K562 (cell line): ENCODE data around the gene ARMC9. TPM values are rescaled to one million over a fixed set of nuclear protein-coding genes. Genes with fewer than 3 reads are reported as not detected.
A peak's percentile ranks its signal among the peaks of the same experiment; 100 is the strongest.

ENCODE experiments used
- ATAC-seq: fragments of 200-7000 bp; cut with Tn5 transposase; 3 replicates; pipeline ENCODE4 v1.9.1; 2020; ENCODE audit warnings: moderate library complexity
- BruUV-seq: library from RNA; stranded (reverse); fragments of 400-500 nt; replicated peaks from 2 replicates; lab custom pipeline; 2021; lab: Mats Ljungman, UMichigan
- CTCF ChIA-PET: fragments of 300-600 bp; formaldehyde crosslinking; extraction: SDS; loops from one replicate; lab custom pipeline; 2021; ENCODE audit warnings: low intra/inter-chr PET ratio; lab: Yijun Ruan, JAX
- POLR2A ChIA-PET: fragments of 300-600, 350-650 bp; sonication (Branson Sonifier 250); formaldehyde crosslinking; extraction: SDS; loops from one replicate; lab custom pipeline; 2021; ENCODE audit warnings: antibody characterized with exemption, inconsistent platforms; lab: Yijun Ruan, JAX
- DNase-seq, 4 experiments: peaks; one replicate each; pipeline versions ENCODE4 v3.0.0 to v3.0.0-alpha.2; 2011 to 2018; ENCODE audit warnings: low spot score in 3 of 4, mixed read lengths in 3 of 4; ENCODE audit errors: extremely low read depth in 1 of 4
- FAIRE-seq: peaks from 2 replicates; lab custom pipeline; 2011; peaks lifted over from hg19 to GRCh38; lab: Jason Lieb, UNC
- H2AFZ ChIP-seq: 2 replicates; pipeline ENCODE4 v1.6.0; 2011; ENCODE audit warnings: low read depth, low read length, control low read depth, inconsistent platforms
- H3K27ac ChIP-seq: fragments of 200-600 bp; 3 replicates; pipeline ENCODE4 v1.8.0; 2011; ENCODE audit warnings: low read depth, mild to moderate bottlenecking, control low read depth, inconsistent platforms, low read length, moderate library complexity, mixed read lengths; ENCODE audit errors: extremely low read depth
- H3K27me3 ChIP-seq, 2 experiments: fragments of 300-600 bp in 1 of 2; 2 replicates in 1 of 2; 3 replicates in 1 of 2; pipeline versions ENCODE4 v1.6.0 to v1.8.0; 2011; ENCODE audit warnings: inconsistent platforms in 2 of 2, low read length in 2 of 2, mild to moderate bottlenecking in 1 of 2, mixed read lengths in 1 of 2, moderate library complexity in 1 of 2; ENCODE audit not compliant: control insufficient read depth in 2 of 2, insufficient read depth in 2 of 2
- H3K36me3 ChIP-seq: fragments of 300-600 bp; 3 replicates; pipeline ENCODE4 v1.8.0; 2011; ENCODE audit warnings: mild to moderate bottlenecking, low read length, inconsistent platforms; ENCODE audit not compliant: control insufficient read depth, insufficient read depth
- H3K4me1 ChIP-seq, 2 experiments: fragments of 200-600 bp in 1 of 2; replicated peaks in 1 of 2; 2 replicates in 1 of 2; 3 replicates in 1 of 2; pipeline versions ENCODE4 v1.5.1 to v1.8.0; 2011; ENCODE audit warnings: inconsistent platforms in 2 of 2, low read length in 2 of 2, mild to moderate bottlenecking in 1 of 2, mixed read lengths in 1 of 2, moderate library complexity in 1 of 2; ENCODE audit not compliant: control insufficient read depth in 2 of 2, insufficient read depth in 2 of 2
- H3K4me2 ChIP-seq: 2 replicates; pipeline ENCODE4 v1.6.1; 2011; ENCODE audit warnings: low read length, control low read depth, inconsistent platforms, mixed read lengths; ENCODE audit not compliant: insufficient read depth
- H3K4me3 ChIP-seq: fragments of 200-600 bp; sonication (generic), shearing (Covaris generic); 2 replicates; pipeline ENCODE4 v1.5.1; 2016; ENCODE audit warnings: control low read depth, inconsistent platforms
- H3K79me2 ChIP-seq: fragments of 200-600 bp; 3 replicates; pipeline ENCODE4 v1.8.0; 2011; ENCODE audit warnings: low read length, inconsistent platforms; ENCODE audit not compliant: control insufficient read depth, insufficient read depth
- H3K9ac ChIP-seq, 2 experiments: 2 replicates each; pipeline versions ENCODE4 v1.6.0 to v1.6.1; 2011; ENCODE audit warnings: low read depth in 2 of 2, low read length in 2 of 2, control low read depth in 1 of 2, inconsistent platforms in 1 of 2, mild to moderate bottlenecking in 1 of 2, mixed read lengths in 1 of 2; ENCODE audit not compliant: insufficient read depth in 1 of 2
- H3K9me1 ChIP-seq: one replicate; pipeline ENCODE4 v1.6.0; 2011; ENCODE audit warnings: inconsistent platforms, mild to moderate bottlenecking, low read length, moderate library complexity; ENCODE audit not compliant: control insufficient read depth, insufficient read depth
- H3K9me3 ChIP-seq: replicated peaks from 2 replicates; pipeline ENCODE4 v1.5.1; 2011; ENCODE audit warnings: low read depth, low read length, inconsistent platforms; ENCODE audit not compliant: control insufficient read depth, insufficient read depth
- H4K20me1 ChIP-seq: replicated peaks from 2 replicates; pipeline ENCODE4 v1.6.1; 2011; ENCODE audit warnings: low read length, inconsistent platforms, mixed read lengths; ENCODE audit not compliant: control insufficient read depth, insufficient read depth
- ASH1L ChIP-seq: fragments of 450-650 bp; IDR thresholded peaks from 2 replicates; pipeline ENCODE4 v1.6.1; 2018; ENCODE audit warnings: borderline replicate concordance, mild to moderate bottlenecking, low read depth; ENCODE audit not compliant: partially characterized antibody
- BRCA1 ChIP-seq, 2 experiments: fragments of 450-650 bp in 1 of 2; sonication (generic) in 1 of 2; formaldehyde crosslinking in 1 of 2; IDR thresholded peaks; 2 replicates each; pipeline versions ENCODE4 v1.5.0 to v1.6.1; 2017 to 2020; ENCODE audit warnings: mild to moderate bottlenecking in 1 of 2, missing genetic modification reagents in 1 of 2
- CBX3 ChIP-seq, 2 experiments: IDR thresholded peaks; 1 replicate in 1 of 2; 2 replicates in 1 of 2; pipeline ENCODE4 v1.6.1; 2012; ENCODE audit warnings: inconsistent platforms in 2 of 2, low read length in 2 of 2, borderline replicate concordance in 1 of 2, control low read depth in 1 of 2
- RAD21 ChIP-seq, 2 experiments: fragments of 250-450 bp in 1 of 2; fragments of 450-650 bp in 1 of 2; sonication (Bioruptor Pico) in 1 of 2; formaldehyde crosslinking in 1 of 2; IDR thresholded peaks in 1 of 2; conservative IDR thresholded peaks in 1 of 2; 2 replicates each; pipeline versions ENCODE4 v1.4.0 to v1.8.0; 2020 to 2022; ENCODE audit warnings: mild to moderate bottlenecking in 2 of 2, moderate library complexity in 1 of 2
- SLC30A9 ChIP-seq: fragments of 250-450 bp; sonication (Bioruptor Pico); IDR thresholded peaks from 2 replicates; pipeline ENCODE4 v1.8.0; 2022; ENCODE audit warnings: mild to moderate bottlenecking, moderate library complexity
- ZNF764 ChIP-seq: fragments of 250-450 bp; sonication (Bioruptor Pico); IDR thresholded peaks from 2 replicates; pipeline ENCODE4 v1.4.0; 2020; ENCODE audit warnings: low read depth, mild to moderate bottlenecking, moderate library complexity
- WGBS: fragments of 100-300 bp; shearing (Covaris generic); methylation state at CpG from one replicate; pipeline ENCODE4 v1.1.6; 2016; ENCODE audit warnings: low coverage, mixed read lengths; ENCODE audit not compliant: insufficient coverage; ENCODE audit errors: missing lambda C conversion rate; 5-methylcytosine and 5-hydroxymethylcytosine counted together
- in situ Hi-C: fragments of 300-500 bp; cut with MboI; formaldehyde crosslinking; loops from 4 replicates; pipeline ENCODE4 v1.15.0; 2018; ENCODE audit warnings: inconsistent platforms, mixed read lengths
- intact Hi-C: fragments of 100-400 bp; cut with micrococcal nuclease; formaldehyde crosslinking; loops from 2 replicates; pipeline ENCODE4 v1.14.2; 2022
- polyA plus RNA-seq, 8 experiments: library from polyadenylated mRNA; depleted of rRNA in 4 of 8; stranded (reverse) in 5 of 8; unstranded in 3 of 8; fragments of >200 nt; fragmentation: Nextera tagmentation in 2 of 8; fragmentation: Illumina TruSeq in 1 of 8; extraction: Ambion mirVana in 2 of 8; extraction: Trizol in 1 of 8; gene quantifications; 2 replicates each; pipeline versions ENCODE4 v1.2.1 to v1.2.3, GENCODE V29; 2011 to 2014; ENCODE audit warnings: inconsistent platforms in 1 of 8, missing spikeins in 1 of 8
- total RNA-seq, 7 experiments: library from RNA; depleted of rRNA in 6 of 7; stranded (reverse); fragments of >200 nt in 6 of 7; fragmentation: Illumina TruSeq in 2 of 7; extraction: Trizol in 2 of 7; gene quantifications; 2 replicates each; pipeline versions ENCODE4 v1.2.1 to v1.2.3, GENCODE V29; 2011 to 2021; ENCODE audit warnings: low replicate concordance in 1 of 7

Gene ARMC9
- total and polyA plus RNA-seq, 9 of the 15 experiments (the other 6 are each of a cell fraction or from before 2014, with no cell fraction given) = 0.36 to 2.3 (median 1.1) TPM

DNA sequence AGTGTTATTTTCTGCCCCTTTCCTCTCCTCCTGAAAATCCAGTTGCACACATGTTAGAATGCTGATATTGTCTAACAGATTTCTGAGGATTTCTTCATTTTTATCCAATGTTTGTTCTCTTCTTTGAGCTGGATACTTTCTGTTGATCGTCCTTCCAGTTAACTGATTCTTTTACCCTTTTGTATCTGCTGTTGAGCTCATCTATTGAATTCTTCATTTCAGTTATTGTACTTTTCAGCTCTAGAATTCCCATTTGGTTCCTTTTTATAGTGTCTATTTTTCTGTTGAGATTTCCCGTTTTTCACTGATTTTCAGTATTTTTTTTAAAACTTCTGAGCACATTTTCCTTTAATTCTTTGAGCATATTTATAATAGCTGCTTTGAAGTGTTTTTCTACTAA lies 119.1 kb downstream of the ARMC9 start:
- Histone ChIP-seq H3K9me1 (no peaks in the 10 kb centered on the region), H3K79me2 (no peaks in the 10 kb centered on the region), H3K27me3 (peaks cover 0 to 6% of the 10 kb centered on the region in 2 experiments; a peak in 2 of 5 replicates), H3K4me1 (peaks cover 0 to 3% of the 10 kb centered on the region in 2 experiments; a peak in 1 of 5 replicates), H3K4me3 (no peak overlapping the region), H3K27ac (no peak overlapping the region), H3K4me2 (no peak overlapping the region), H3K9me3 (peaks cover 3% of the 10 kb centered on the region; the same call in 1 of the 2 replicates), H3K9ac (no peak overlapping the region), H2AFZ (no peak overlapping the region), H3K36me3 (no peaks in the 10 kb centered on the region), H4K20me1 (no peaks in the 10 kb centered on the region)
- TF ChIP-seq ASH1L (no peak), CBX3 (IDR thresholded peaks at IDR 0.05; ENCODE audit: borderline replicate concordance in 1 of 2, low read length in 2 of 2) (peak in 1 of 2 experiments; percentile 59; a peak in 1 of 3 replicates), SLC30A9 (CRISPR knock-in tag) (no peak), BRCA1 (IDR thresholded peaks at IDR 0.05) (no peak), BRCA1 (CRISPR knock-in tag; IDR thresholded peaks at IDR 0.05) (no peak), RAD21 (CRISPR knock-in tag; conservative IDR thresholded peaks at IDR 0.05 in 1 of 2, IDR thresholded peaks at IDR 0.05 in 1 of 2) (no peak), ZNF764 (CRISPR knock-in tag) (no peak)
- no TSS peak for BruUV-seq
- no peak for DNase-seq
- intact Hi-C loops = no loop called here
- no peak for FAIRE-seq
- 0% methylated on average over 2 of the region's 2 CpGs for WGBS
- in situ Hi-C loops = no loop called here
- POLR2A ChIA-PET = no interaction called here
- ATAC-seq = no peak
- CTCF ChIA-PET = no interaction called here
